Pancreas (tissue), 10 donors: ENCODE data around the gene IL16. TPM values are rescaled to one million over a fixed set of nuclear protein-coding genes. Genes with fewer than 3 reads are reported as not detected.

Experiments
- ATAC-seq, 4 donors: fragments of 200-7000 bp; cut with Tn5 transposase; one replicate each; pipeline versions ENCODE4 v1.8.0 to v1.9.1; 2020; ENCODE audit warnings: mild to moderate bottlenecking in 4 of 4, moderate library complexity in 4 of 4
- DNase-seq, 6 donors: peaks; one replicate each; pipeline ENCODE4 v3.0.0-alpha.2; 2020
- FAIRE-seq: peaks from 2 replicates; lab custom pipeline; 2012; peaks lifted over from hg19 to GRCh38; lab: Jason Lieb, UNC
- H3K27ac ChIP-seq, 4 donors: fragments of 200-600 bp; sonication (generic); 1 replicate in 3 of 4; 2 replicates in 1 of 4; pipeline versions ENCODE4 v1.5.0 to v1.8.0; 2020
- H3K27me3 ChIP-seq, 4 donors: fragments of 200-600 bp; one replicate each; pipeline ENCODE4 v1.8.0; 2021
- H3K36me3 ChIP-seq, 3 donors: fragments of 200-600 bp; sonication (generic) in 1 of 3; one replicate each; pipeline versions ENCODE4 v1.5.0 to v1.8.0; 2020 to 2021
- H3K4me1 ChIP-seq, 3 donors: fragments of 200-600 bp; one replicate each; pipeline ENCODE4 v1.8.0; 2021
- H3K4me3 ChIP-seq, 4 donors: fragments of 200-600 bp; sonication (generic) in 2 of 4; one replicate each; pipeline versions ENCODE4 v1.5.0 to v1.8.0; 2020 to 2021
- H3K9me3 ChIP-seq, 4 donors: fragments of 200-600 bp; one replicate each; pipeline ENCODE4 v1.8.0; 2021
- WGBS, 2 donors: extraction: QIAGEN DNeasy Blood & Tissue Kit; methylation state at CpG; one replicate each; pipeline ENCODE4 v1.1.7; 2013; 5-methylcytosine and 5-hydroxymethylcytosine counted together
- intact Hi-C, 3 donors: fragments of 100-400 bp; cut with DNase I; formaldehyde crosslinking; loops; one replicate each; pipeline versions ENCODE4 v1.11.1 to v1.14.2; 2022
- polyA plus RNA-seq, 2 donors: library from polyadenylated mRNA; stranded (reverse); fragments of 200-250 nt; gene quantifications; one replicate each; pipeline ENCODE4 v1.2.3, GENCODE V29; 2013
- total RNA-seq, 6 donors: library from RNA; stranded (reverse); fragmentation: NEBNext Ultra II Directional in 4 of 6; extraction: Animal tissue kit (Norgen Biotek cat#: 25700) in 4 of 6; gene quantifications; one replicate each; pipeline versions ENCODE4 v1.2.1 to v1.2.4, GENCODE V29; 2021 to 2023
- TF ChIP-seq, protein P1 (sequence below), 4 donors: fragments of 200-600 bp; sonication (generic) in 3 of 4; IDR thresholded peaks; one replicate each; pipeline versions ENCODE4 v1.5.0 to v1.8.0; 2021; ENCODE audit warnings: antibody characterized with exemption in 4 of 4
- donor health status: healthy with polysubstance abuse.
- donor health status: DM: no; HTN: no; CAD: no; lungs with moderate emphysema.
- donor health status: DM: no; HTN: no; CAD: no.
- donor health status: control.
- donor health status: control.
- donor health status: Bipolar disorder and iron deficiency.
- donor health status: DM: yes; HTN: yes; CAD: no.
- donor health status: DM: no; HTN: no; CAD: no.
- donor health status: DM: no; HTN: no; CAD: no.
- donor health status: DM: yes; HTN: yes; CAD: no.

IL16 gene
- total and polyA plus RNA-seq, 8 donors, result 0.79 to 7.0 (median 2.4) TPM

DNA sequence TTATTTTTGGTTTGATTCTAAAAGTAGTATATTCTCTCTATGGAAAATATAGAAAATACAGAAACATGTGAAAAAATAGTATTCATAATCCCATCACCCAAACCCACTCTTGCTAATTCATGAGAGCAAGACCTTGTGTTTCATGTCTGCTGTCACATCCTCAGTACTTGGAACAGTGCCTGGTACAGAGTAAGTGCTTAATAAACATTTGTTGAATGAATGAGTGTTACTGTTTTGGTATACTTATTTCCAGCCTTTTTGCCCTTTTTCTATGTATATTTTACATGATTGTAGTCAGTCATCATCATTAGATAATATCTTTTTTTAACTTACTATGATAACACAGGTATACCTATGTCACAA lies 59.3 kb downstream of the IL16 start:
- no peak for FAIRE-seq
- Histone ChIP-seq H3K4me3 (no peak overlapping the region), H3K27ac (no peak overlapping the region), H3K36me3 (no peaks in the 10 kb centered on the region), H3K4me1 (no peaks in the 10 kb centered on the region), H3K27me3 (no peaks in the 10 kb centered on the region), H3K9me3 (no peaks in the 10 kb centered on the region)
- no peak for DNase-seq
- TF ChIP-seq, protein P1, sequence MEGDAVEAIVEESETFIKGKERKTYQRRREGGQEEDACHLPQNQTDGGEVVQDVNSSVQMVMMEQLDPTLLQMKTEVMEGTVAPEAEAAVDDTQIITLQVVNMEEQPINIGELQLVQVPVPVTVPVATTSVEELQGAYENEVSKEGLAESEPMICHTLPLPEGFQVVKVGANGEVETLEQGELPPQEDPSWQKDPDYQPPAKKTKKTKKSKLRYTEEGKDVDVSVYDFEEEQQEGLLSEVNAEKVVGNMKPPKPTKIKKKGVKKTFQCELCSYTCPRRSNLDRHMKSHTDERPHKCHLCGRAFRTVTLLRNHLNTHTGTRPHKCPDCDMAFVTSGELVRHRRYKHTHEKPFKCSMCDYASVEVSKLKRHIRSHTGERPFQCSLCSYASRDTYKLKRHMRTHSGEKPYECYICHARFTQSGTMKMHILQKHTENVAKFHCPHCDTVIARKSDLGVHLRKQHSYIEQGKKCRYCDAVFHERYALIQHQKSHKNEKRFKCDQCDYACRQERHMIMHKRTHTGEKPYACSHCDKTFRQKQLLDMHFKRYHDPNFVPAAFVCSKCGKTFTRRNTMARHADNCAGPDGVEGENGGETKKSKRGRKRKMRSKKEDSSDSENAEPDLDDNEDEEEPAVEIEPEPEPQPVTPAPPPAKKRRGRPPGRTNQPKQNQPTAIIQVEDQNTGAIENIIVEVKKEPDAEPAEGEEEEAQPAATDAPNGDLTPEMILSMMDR (IDR thresholded peaks at IDR 0.05), result no peak
- no peak for ATAC-seq
- intact Hi-C loops, result no loop called here

DNA sequence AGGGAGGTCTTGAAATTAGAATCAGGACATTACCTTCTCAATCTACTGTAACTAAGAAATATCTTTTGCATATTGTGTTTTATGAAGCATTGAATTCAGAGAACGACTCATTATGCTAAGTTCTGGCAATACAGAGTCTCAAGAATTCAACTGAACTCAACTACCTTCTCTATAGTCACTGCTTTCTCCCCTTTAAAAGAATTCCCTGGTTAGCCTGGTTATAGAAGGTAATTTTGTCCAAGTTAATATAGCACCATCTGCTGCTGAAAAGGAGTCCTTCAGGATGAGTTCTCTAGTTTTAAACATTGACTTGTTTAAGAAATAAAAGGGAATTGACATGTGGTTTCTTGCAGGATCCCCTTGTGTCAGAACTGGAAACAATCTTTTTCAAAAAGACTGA lies 60.2 kb downstream of the IL16 start:
- no peak for FAIRE-seq

DNA sequence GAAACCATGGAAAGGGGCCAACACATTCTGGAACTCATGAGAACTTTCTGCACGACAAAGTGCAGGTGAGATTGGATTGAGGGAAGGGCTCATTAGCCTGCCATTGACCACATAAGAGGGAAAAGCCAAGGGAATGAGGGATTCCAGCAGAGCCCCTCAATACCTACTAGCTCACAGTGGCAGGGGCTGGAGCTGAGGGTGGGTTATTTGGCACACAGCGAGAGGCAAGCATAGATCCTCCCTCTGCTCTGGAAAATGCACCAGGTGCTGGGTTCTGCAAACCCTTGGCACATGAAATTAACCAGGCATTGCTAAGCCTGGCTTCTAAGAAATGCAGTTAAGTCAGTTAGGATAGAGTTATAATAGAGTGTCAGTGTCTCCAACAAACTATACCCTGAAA lies 60.8 kb downstream of the IL16 start:
- 16 to 18% methylated on average over 2 of the region's 2 CpGs for WGBS, 2 donors
- no peak for FAIRE-seq
- ATAC-seq, result no peak

More for the DNA sequence above, 60.2 kb downstream of the IL16 start:
- intact Hi-C loops, result no loop called here
- no peaks in the 10 kb centered on the region for H3K9me3 ChIP-seq
- no peaks in the 10 kb centered on the region for H3K4me1 ChIP-seq
- TF ChIP-seq, protein P1 (IDR thresholded peaks at IDR 0.05), result peak in 2 of 4 donors; percentile 12 to 19
- H3K27me3 ChIP-seq, result no peaks in the 10 kb centered on the region
- WGBS, 2 donors, result 16 to 18% methylated on average over 1 of the region's 1 CpG
- DNase-seq (no peak), ATAC-seq (peak in 2 of 4 donors; percentile 68 to 70)
- no peak overlapping the region for H3K27ac ChIP-seq
- H3K36me3 ChIP-seq, result no peaks in the 10 kb centered on the region
- no peak overlapping the region for H3K4me3 ChIP-seq

DNA sequence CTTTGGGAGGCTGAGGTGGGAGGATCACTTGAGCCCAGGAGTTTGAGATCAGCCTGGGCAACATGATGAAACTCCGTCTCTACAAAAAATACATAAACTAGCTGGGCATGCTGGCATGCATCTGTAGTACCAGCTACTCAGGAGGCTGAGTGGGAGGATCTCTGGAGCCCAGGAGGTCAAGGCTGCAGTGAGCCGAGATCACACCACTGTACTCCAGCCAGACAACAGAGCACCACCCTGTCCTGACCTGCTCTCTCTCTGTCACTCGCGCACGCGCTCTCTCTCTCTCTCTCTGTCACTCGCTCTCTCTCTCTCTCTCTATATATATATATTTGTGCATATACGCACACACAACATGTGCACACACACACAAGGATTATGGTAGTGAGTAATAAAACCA lies 61.8 kb downstream of the IL16 start:
- TF ChIP-seq, protein P1 (IDR thresholded peaks at IDR 0.05), result no peak
- Histone ChIP-seq H3K27ac (no peak overlapping the region), H3K4me1 (no peaks in the 10 kb centered on the region), H3K4me3 (no peak overlapping the region), H3K36me3 (no peaks in the 10 kb centered on the region), H3K27me3 (no peaks in the 10 kb centered on the region), H3K9me3 (no peaks in the 10 kb centered on the region)
- no peak for FAIRE-seq
- no peak for DNase-seq
- WGBS, 2 donors, result 62 to 72% methylated on average over 8 of the region's 8 CpGs
- intact Hi-C loops, result no loop called here
- ATAC-seq, result no peak

More for the DNA sequence above, 60.8 kb downstream of the IL16 start:
- TF ChIP-seq, protein P1 (IDR thresholded peaks at IDR 0.05), result no peak
- Histone ChIP-seq H3K27ac (no peak overlapping the region), H3K36me3 (no peaks in the 10 kb centered on the region), H3K4me1 (no peaks in the 10 kb centered on the region), H3K4me3 (no peak overlapping the region), H3K9me3 (no peaks in the 10 kb centered on the region), H3K27me3 (no peaks in the 10 kb centered on the region)
- intact Hi-C loops, result no loop called here
- no peak for DNase-seq

DNA sequence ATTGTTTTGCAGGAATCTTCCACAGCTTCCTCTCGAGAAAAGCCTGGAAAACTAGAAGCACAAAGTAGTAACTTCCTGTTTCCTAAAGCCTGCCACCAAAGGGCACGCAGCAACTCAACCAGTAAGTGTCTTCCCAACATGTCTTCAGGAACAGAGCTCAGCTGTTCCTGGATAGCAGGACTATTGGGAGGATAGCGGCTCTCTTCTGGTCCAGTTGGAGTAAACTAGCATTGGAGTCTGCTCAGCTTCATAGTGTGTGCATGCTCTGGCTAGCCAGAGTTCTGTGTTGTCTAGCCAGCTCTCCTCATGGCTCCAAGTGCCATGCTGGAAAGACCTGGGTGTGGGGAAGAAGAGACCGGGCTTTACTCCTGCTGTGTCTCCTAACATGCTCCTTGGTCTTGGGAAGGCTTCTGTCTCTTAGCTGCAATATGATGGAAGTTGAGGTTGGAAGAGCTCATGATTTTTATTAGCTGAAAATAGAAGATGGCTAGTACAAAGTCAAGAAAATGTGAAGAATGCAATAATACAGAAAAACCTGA lies 63.1 kb downstream of the IL16 start:
- Histone ChIP-seq H3K4me3 (no peak overlapping the region), H3K36me3 (no peaks in the 10 kb centered on the region), H3K9me3 (no peaks in the 10 kb centered on the region), H3K27ac (no peak overlapping the region), H3K27me3 (no peaks in the 10 kb centered on the region), H3K4me1 (no peaks in the 10 kb centered on the region)
- 78 to 79% methylated on average over 4 of the region's 4 CpGs for WGBS, 2 donors
- no peak for ATAC-seq
- TF ChIP-seq, protein P1 (IDR thresholded peaks at IDR 0.05), result no peak
- DNase-seq, result no peak
- FAIRE-seq, result no peak
- intact Hi-C loops, result loop anchor here in 1 of 3 donors (10.0 kb wide), 1 partner anchor 155 kb away; no protein-coding TSS in a partner anchor
